Measurements from ENCODE around the gene KIFC1.
"Not testable (repeated sequence)": the region's sequence is repeated elsewhere in the genome, so short reads cannot be mapped to it uniquely, and the experiment has no call there.

DNA sequence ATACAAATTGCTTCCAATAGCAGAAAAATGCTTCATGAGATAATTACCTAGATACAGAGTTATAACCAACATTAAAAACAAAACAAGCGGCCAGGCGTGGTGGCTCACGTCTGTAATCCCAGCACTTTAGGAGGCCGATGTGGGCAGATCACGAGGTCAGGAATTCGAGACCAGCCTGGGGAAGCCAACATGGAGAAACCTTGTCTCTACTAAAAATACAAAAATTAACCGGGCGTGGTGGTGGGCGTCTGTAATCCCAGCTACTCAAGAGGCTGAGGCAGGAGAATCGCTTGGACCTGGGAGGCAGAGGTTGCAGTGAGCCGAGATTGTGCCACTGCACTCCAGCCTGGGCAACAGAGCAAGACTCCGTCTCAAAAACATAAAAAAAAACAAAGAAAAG lies 28.1 kb upstream of the KIFC1 start:
- not testable (repeated sequence) for TF ChIP-seq EZH2 (IDR thresholded peaks at IDR 0.05; ENCODE audit: borderline replicate concordance, low read depth, low read length, severe bottlenecking); CTCF (IDR thresholded peaks at IDR 0.05; ENCODE audit: borderline replicate concordance, extremely low read depth, low read length, poor library complexity, severe bottlenecking)

Measured in DND-41 (cell line).